ACC112 (cell line): ENCODE results near the gene DNAJC6.
"Not testable (repeated sequence)": the region's sequence is repeated elsewhere in the genome, so short reads cannot be mapped to it uniquely, and the experiment has no call there.

Experiments
- H2AFZ ChIP-seq: fragments of 200-600 bp; sonication (generic); one replicate; pipeline ENCODE4 v1.6.0; 2017; ENCODE audit warnings: antibody characterized with exemption, low read length; ENCODE audit not compliant: unreplicated experiment
- H3K27ac ChIP-seq: fragments of 200-600 bp; sonication (generic); 2 replicates; pipeline ENCODE4 v1.5.1; 2014; ENCODE audit warnings: low read depth, mild to moderate bottlenecking, antibody characterized with exemption, low read length, moderate library complexity
- H3K27me3 ChIP-seq: fragments of 200-600 bp; sonication (generic); 2 replicates; pipeline ENCODE4 v1.6.1; 2014; ENCODE audit warnings: mild to moderate bottlenecking, antibody characterized with exemption, low read length, moderate library complexity, mixed read lengths; ENCODE audit not compliant: insufficient read depth
- H3K36me3 ChIP-seq: fragments of 200-600 bp; sonication (generic); 2 replicates; pipeline ENCODE4 v1.6.1; 2016; ENCODE audit warnings: mild to moderate bottlenecking, antibody characterized with exemption, low read length, moderate library complexity, mixed read lengths; ENCODE audit not compliant: insufficient read depth
- H3K4me1 ChIP-seq: fragments of 200-600 bp; sonication (generic); one replicate; pipeline ENCODE4 v1.6.1; 2016; ENCODE audit warnings: low read length, mixed read lengths; ENCODE audit not compliant: insufficient read depth, unreplicated experiment, control insufficient read depth
- H3K4me3 ChIP-seq: fragments of 200-600 bp; sonication (generic); 2 replicates; pipeline ENCODE4 v1.5.1; 2014; ENCODE audit warnings: mild to moderate bottlenecking, low read depth, low read length
- H3K79me2 ChIP-seq: fragments of 200-600 bp; sonication (generic); one replicate; pipeline ENCODE4 v1.6.0; 2016; ENCODE audit warnings: low read length; ENCODE audit not compliant: control insufficient read depth, unreplicated experiment, insufficient read depth

The DNAJC6 gene

DNA sequence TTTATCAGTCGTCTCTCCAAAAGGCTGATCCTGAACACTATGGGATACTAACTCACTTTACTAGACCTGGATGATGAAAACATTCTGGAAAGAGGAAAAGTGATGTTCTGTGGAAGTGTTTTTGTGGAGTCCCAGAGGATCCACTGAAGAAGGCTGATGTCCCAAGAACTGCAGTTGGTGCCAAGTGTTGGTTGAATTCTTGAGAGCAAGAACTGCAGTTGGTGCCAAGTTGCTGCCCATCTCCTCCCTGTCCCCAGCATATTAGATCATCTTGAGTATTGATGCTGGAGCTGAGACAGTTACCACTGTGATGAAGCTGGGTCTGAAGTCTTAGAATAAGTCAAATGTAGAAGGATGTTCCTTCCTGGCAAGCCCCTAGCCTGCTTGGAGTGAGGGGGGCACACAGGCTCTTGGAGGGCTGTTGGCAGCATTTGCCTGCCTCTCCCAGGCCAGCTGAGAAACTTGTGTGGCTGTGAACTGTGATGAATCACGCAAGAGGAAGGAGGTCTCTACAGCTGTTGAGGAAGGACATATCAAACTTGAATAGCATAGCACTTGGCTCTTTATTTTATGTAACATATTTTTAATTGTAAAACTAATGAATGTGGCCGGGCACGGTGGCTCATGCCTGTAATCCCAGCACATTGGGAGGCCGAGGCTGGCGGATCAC is 48.1 kb downstream of the DNAJC6 start:
- H3K27me3 ChIP-seq: no peaks in the 10 kb centered on the region
- H3K79me2 ChIP-seq: no peaks in the 10 kb centered on the region
- no peak overlapping the region for H2AFZ ChIP-seq
- no peak overlapping the region for H3K4me3 ChIP-seq
- no peaks in the 10 kb centered on the region for H3K36me3 ChIP-seq
- no peaks in the 10 kb centered on the region for H3K4me1 ChIP-seq
- H3K27ac ChIP-seq: no peak overlapping the region

DNA sequence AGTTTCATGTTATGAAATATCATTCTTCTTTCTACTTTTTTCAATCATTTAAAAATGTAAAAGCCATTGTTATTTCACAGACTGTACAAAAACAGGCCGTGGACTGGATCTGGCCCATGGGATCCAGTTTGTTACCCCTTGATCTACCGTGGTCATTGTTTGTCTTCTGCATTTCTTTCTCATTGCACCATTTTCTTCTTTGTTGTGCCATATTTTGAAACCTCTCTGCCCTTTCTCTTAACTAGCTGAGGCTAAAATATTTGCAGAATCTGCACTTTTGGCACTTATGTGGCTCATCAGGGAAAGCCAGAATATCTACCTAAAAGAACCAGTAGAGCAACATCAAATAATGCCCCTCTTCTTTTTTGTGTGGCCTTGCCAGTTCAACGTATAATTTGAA is 50.5 kb downstream of the DNAJC6 start:
- Histone ChIP-seq H3K79me2 (no peaks in the 10 kb centered on the region), H3K27ac (no peak overlapping the region), H2AFZ (no peak overlapping the region), H3K4me3 (no peak overlapping the region), H3K36me3 (no peaks in the 10 kb centered on the region), H3K4me1 (no peaks in the 10 kb centered on the region), H3K27me3 (no peaks in the 10 kb centered on the region)

- H3K36me3 ChIP-seq: no peaks in the 10 kb centered on the region
- no peaks in the 10 kb centered on the region for H3K4me1 ChIP-seq
- no peak overlapping the region for H3K4me3 ChIP-seq
- no peaks in the 10 kb centered on the region for H3K79me2 ChIP-seq
- no peaks in the 10 kb centered on the region for H3K27me3 ChIP-seq
- no peak overlapping the region for H2AFZ ChIP-seq
- H3K27ac ChIP-seq: no peak overlapping the region
Observed at GRCh38 chr1:65360648-65361047, 51.3 kb downstream of the DNAJC6 start.

DNA sequence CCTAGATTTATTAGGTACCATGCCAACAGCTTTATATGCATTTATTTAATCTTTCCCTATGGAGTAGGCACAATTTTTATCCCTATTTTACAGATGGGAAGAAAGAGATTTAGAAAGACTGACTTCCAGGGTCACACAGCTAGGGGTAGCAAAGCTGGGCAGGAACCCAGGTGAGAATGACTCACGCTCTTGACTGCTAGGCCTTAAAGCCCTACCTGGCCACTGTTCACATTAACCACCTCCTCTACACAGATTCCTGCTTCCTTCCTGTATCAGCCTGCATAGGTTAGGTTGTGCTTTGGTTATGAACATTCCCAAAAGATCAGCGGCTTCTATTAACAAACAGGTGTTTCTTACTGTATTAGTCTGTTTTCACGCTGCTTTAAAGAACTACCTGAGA is 53.2 kb downstream of the DNAJC6 start:
- no peak overlapping the region for H2AFZ ChIP-seq
- H3K4me1 ChIP-seq: no peaks in the 10 kb centered on the region
- no peaks in the 10 kb centered on the region for H3K27me3 ChIP-seq
- H3K36me3 ChIP-seq: no peaks in the 10 kb centered on the region
- no peak overlapping the region for H3K4me3 ChIP-seq
- no peaks in the 10 kb centered on the region for H3K79me2 ChIP-seq
- H3K27ac ChIP-seq: no peak overlapping the region

- Histone ChIP-seq H3K27ac (no peak overlapping the region), H2AFZ (no peak overlapping the region), H3K27me3 (no peaks in the 10 kb centered on the region), H3K4me3 (no peak overlapping the region), H3K4me1 (no peaks in the 10 kb centered on the region), H3K79me2 (no peaks in the 10 kb centered on the region), H3K36me3 (no peaks in the 10 kb centered on the region)
Observed at GRCh38 chr1:65363484-65363883, 54.1 kb downstream of the DNAJC6 start.

DNA sequence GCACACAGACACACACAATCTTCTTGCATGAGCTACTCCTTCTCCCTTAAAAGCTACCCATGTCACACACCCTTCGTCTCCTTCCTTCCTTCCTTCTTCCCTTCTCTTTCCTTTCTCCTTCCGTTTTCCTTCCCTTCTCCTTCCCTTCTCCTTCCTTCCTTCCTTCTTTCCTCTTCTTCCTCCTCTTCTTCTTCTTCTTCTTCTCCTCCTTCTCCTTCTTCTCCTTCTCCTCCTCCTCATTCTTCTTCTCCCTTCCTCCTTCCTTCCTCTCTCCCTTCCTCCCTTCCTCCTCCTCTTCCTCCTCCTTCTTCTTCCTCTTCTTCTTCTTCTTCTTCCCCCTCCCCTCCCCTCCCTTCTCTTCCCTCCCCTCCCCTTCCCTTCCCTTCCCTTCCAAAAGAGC is 59.1 kb downstream of the DNAJC6 start:
- no peak overlapping the region for H3K4me3 ChIP-seq
- no peaks in the 10 kb centered on the region for H3K36me3 ChIP-seq
- no peaks in the 10 kb centered on the region for H3K79me2 ChIP-seq
- no peak overlapping the region for H3K27ac ChIP-seq
- peaks cover 5% of the 10 kb centered on the region for H3K4me1 ChIP-seq
- H3K27me3 ChIP-seq: no peaks in the 10 kb centered on the region
- H2AFZ ChIP-seq: no peak overlapping the region

DNA sequence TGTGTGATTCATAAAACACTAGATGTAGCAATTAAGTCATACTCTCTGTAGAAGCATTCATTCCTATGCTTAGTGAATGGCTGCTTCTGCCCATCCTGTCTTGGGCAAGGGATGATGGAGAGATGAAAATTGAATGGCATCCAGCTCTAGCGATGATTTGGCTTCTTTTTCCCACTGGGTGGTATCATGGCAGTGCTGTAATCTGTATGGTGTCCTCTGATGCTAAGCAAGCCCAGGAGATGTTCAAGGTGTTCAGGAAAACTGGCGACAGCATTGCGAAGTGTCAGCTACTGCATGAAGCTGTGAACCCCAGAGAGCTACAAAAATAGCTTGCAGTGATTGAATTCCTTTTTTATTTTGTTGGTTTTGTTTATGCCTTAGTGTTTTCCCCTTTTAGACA is 62.2 kb downstream of the DNAJC6 start:
- peaks cover 5% of the 10 kb centered on the region for H3K4me1 ChIP-seq
- no peaks in the 10 kb centered on the region for H3K27me3 ChIP-seq
- H3K36me3 ChIP-seq: no peaks in the 10 kb centered on the region
- no peak overlapping the region for H3K4me3 ChIP-seq
- H3K79me2 ChIP-seq: no peaks in the 10 kb centered on the region
- H2AFZ ChIP-seq: no peak overlapping the region
- H3K27ac ChIP-seq: no peak overlapping the region

DNA sequence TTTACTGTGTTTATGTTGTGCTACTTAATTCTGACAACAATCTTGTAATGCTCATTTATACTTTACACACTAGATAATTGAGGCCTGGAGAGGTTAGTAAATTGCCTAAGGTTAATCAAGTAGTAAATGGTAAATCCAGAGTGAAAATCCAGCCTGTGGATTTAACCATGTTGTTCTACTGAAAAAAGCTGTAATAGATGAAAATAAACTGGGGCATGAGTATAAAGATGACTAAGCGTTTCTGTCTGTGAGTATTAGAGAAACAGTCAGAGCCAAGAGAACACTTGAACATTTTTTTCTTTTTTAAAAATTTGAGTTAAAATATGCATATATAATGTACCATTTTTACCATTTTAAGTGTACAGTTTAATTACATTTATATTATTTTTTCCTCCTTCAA is 63.2 kb downstream of the DNAJC6 start:
- H3K79me2 ChIP-seq: no peaks in the 10 kb centered on the region

GRCh38 chr1:65377496-65378246 is 68.3 kb downstream of the DNAJC6 start:
- Histone ChIP-seq H2AFZ (no peak overlapping the region), H3K4me3 (no peak overlapping the region), H3K27me3 (no peaks in the 10 kb centered on the region), H3K4me1 (no peaks in the 10 kb centered on the region), H3K36me3 (no peaks in the 10 kb centered on the region), H3K27ac (no peak overlapping the region), H3K79me2 (no peaks in the 10 kb centered on the region)

More for the DNA sequence above, 63.2 kb downstream of the DNAJC6 start:
- Histone ChIP-seq H3K4me3 (no peak overlapping the region), H2AFZ (peak overlapping the region; percentile 84), H3K27me3 (no peaks in the 10 kb centered on the region), H3K27ac (peak overlapping the region; percentile 33; the same call in 1 of the 2 replicates), H3K4me1 (peaks cover 5% of the 10 kb centered on the region), H3K36me3 (no peaks in the 10 kb centered on the region)

DNA sequence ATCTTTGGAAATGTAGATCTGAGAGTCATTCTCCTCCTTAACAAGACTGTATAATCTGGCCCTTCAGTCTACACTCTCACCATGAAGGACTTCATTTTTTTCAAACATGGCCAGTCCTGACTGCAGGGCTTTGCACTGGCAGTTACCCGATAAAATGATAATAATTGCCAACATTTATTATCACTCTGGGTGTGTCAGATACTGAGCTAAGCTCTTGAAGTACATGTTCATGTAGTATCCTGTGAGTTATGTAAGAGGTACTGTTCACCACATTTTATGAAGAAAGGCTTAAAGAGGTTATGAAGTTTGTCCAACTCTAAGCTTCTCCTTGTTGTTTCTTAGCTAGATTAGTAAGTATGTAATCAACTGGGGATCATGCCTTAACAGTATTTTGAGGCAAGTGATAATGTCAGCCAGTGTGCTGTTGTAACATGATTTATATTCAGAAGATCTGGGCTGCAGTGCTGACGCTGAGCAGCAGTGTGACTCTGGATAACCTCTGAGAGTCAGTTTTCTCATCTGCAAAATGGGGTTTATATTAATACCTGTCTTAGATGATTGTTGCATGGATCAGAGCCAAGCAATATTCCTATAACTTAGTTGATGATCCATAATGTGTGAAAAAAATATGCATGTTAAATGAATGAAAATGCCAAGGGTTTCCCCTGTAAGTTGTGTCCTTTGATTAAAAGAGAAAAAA is 69.1 kb downstream of the DNAJC6 start:
- no peak overlapping the region for H3K27ac ChIP-seq
- no peaks in the 10 kb centered on the region for H3K36me3 ChIP-seq
- H3K4me1 ChIP-seq: no peaks in the 10 kb centered on the region
- H3K4me3 ChIP-seq: no peak overlapping the region
- H3K79me2 ChIP-seq: no peaks in the 10 kb centered on the region
- no peak overlapping the region for H2AFZ ChIP-seq
- no peaks in the 10 kb centered on the region for H3K27me3 ChIP-seq

DNA sequence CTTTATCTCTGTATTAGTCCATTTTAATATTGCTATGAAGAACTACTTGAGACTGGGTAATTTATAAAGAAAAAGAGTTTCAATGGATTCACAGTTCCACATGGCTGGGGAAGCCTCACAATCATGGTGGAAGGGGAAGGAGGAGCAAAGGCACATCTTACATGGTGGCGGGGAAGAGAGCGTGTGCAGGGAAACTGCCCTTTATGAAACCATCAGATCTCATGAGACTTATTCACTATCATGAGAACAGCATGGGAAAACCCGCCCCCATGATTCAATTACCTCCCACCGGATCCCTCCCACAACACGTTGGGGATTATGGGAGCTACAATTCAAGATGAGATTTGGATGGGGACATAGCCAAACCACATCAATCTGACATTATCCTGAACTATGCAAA is 75.1 kb downstream of the DNAJC6 start:
- not testable (repeated sequence) for H3K27ac ChIP-seq, H3K27me3 ChIP-seq, H3K36me3 ChIP-seq, H3K4me1 ChIP-seq, H3K4me3 ChIP-seq, H3K79me2 ChIP-seq, H2AFZ ChIP-seq
